Neural cell (in vitro differentiated cells): Measurements from ENCODE around the gene ENDOU. TPM values are rescaled to one million over a fixed set of nuclear protein-coding genes. Genes with fewer than 3 reads are reported as not detected.

Experiments
- H2AFZ ChIP-seq: fragments of 200-600, 300-800 bp; sonication (generic), shearing (Covaris generic); 2 replicates; pipeline ENCODE4 v1.6.0; 2014; ENCODE audit warnings: low read depth, mild to moderate bottlenecking, antibody characterized with exemption, low read length, moderate library complexity
- H3F3A ChIP-seq: fragments of 200-600 bp; shearing (Covaris generic); 2 replicates; pipeline ENCODE4 v1.6.1; 2016; ENCODE audit warnings: mild to moderate bottlenecking, moderate library complexity, mixed read lengths, antibody characterized with exemption, low read length; ENCODE audit not compliant: insufficient read depth, poor library complexity, severe bottlenecking
- H3K27ac ChIP-seq: fragments of 200-600, 300-800 bp; sonication (generic), shearing (Covaris generic); 2 replicates; pipeline ENCODE4 v1.5.1; 2014; ENCODE audit warnings: mild to moderate bottlenecking, low read length, moderate library complexity
- H3K27me3 ChIP-seq: fragments of 300-800, 200-600 bp; sonication (generic), shearing (Covaris generic); 2 replicates; pipeline ENCODE4 v1.6.0; 2014; ENCODE audit warnings: mild to moderate bottlenecking, low read depth, low read length, moderate library complexity; ENCODE audit not compliant: insufficient read depth
- H3K36me3 ChIP-seq: fragments of 300-800, 200-600 bp; sonication (generic), shearing (Covaris generic); 2 replicates; pipeline ENCODE4 v1.5.1; 2014; ENCODE audit warnings: mild to moderate bottlenecking, antibody characterized with exemption, low read length, moderate library complexity; ENCODE audit not compliant: insufficient read depth
- H3K4me2 ChIP-seq: fragments of 300-800, 200-600 bp; sonication (generic), shearing (Covaris generic); 2 replicates; pipeline ENCODE4 v1.6.0; 2014; ENCODE audit warnings: mild to moderate bottlenecking, low read length
- H3K4me3 ChIP-seq: fragments of 300-800, 200-600 bp; sonication (generic), shearing (Covaris generic); 2 replicates; pipeline ENCODE4 v1.5.1; 2014; ENCODE audit warnings: mild to moderate bottlenecking, low read length, moderate library complexity
- H3K79me2 ChIP-seq: fragments of 200-600 bp; shearing (Covaris generic); replicated peaks from 2 replicates; pipeline ENCODE4 v1.6.0; 2014; ENCODE audit warnings: mild to moderate bottlenecking, low read length, moderate library complexity; ENCODE audit not compliant: insufficient read depth
- H3K9ac ChIP-seq: fragments of 300-800, 200-600 bp; sonication (generic), shearing (Covaris generic); 2 replicates; pipeline ENCODE4 v1.6.1; 2016; ENCODE audit warnings: mild to moderate bottlenecking, low read length, mixed read lengths
- H3K9me2 ChIP-seq: fragments of 200-600 bp; shearing (Covaris generic); 2 replicates; pipeline ENCODE4 v1.6.1; 2016; ENCODE audit warnings: mild to moderate bottlenecking, low read length, mixed read lengths; ENCODE audit not compliant: insufficient read depth
- H3K9me3 ChIP-seq: fragments of 200-600, 300-800 bp; sonication (generic), shearing (Covaris generic); 2 replicates; pipeline ENCODE4 v1.6.1; 2016; ENCODE audit warnings: mild to moderate bottlenecking, mixed run types, low read length, moderate library complexity, mixed read lengths
- H4K20me1 ChIP-seq: fragments of 200-600 bp; shearing (Covaris generic); 2 replicates; pipeline ENCODE4 v1.6.1; 2016; ENCODE audit warnings: mild to moderate bottlenecking, mixed run types; ENCODE audit not compliant: insufficient read depth
- EP300 ChIP-seq: fragments of 450-650 bp; conservative IDR thresholded peaks from 2 replicates; pipeline ENCODE4 v1.6.1; 2014; ENCODE audit warnings: antibody characterized with exemption, mild to moderate bottlenecking, moderate library complexity; ENCODE audit not compliant: poor library complexity, severe bottlenecking
- EZH2 ChIP-seq: fragments of 200-600, 300-800 bp; shearing (Covaris generic), sonication (generic); IDR thresholded peaks from 2 replicates; pipeline ENCODE4 v1.6.1; 2014; ENCODE audit warnings: antibody characterized with exemption, low read length, borderline replicate concordance, mild to moderate bottlenecking; ENCODE audit not compliant: insufficient read depth, poor library complexity, severe bottlenecking
- MXI1 ChIP-seq: fragments of 450-650 bp; conservative IDR thresholded peaks from 2 replicates; pipeline ENCODE4 v1.6.1; 2014; ENCODE audit warnings: antibody characterized with exemption, mild to moderate bottlenecking; ENCODE audit not compliant: poor library complexity, severe bottlenecking
- POLR2AphosphoS5 ChIP-seq: IDR thresholded peaks from 2 replicates; pipeline ENCODE4 v1.6.1; 2012
- RAD21 ChIP-seq: fragments of 450-650 bp; conservative IDR thresholded peaks from 2 replicates; pipeline ENCODE4 v1.6.1; 2014; ENCODE audit warnings: antibody characterized with exemption, mild to moderate bottlenecking, moderate library complexity
- SMC3 ChIP-seq: fragments of 450-650 bp; conservative IDR thresholded peaks from 2 replicates; pipeline ENCODE4 v1.6.1; 2014; ENCODE audit warnings: antibody characterized with exemption, mild to moderate bottlenecking, moderate library complexity; ENCODE audit not compliant: poor library complexity
- TAF1 ChIP-seq: IDR thresholded peaks from 2 replicates; pipeline ENCODE4 v1.6.1; 2012; ENCODE audit warnings: low read depth
- polyA plus RNA-seq: library from polyadenylated mRNA; depleted of rRNA; stranded (reverse); fragments of >200 nt; gene quantifications from 2 replicates; pipeline ENCODE4 v1.2.3, GENCODE V29; 2014
- TF ChIP-seq, protein P1 (sequence below): IDR thresholded peaks from 2 replicates; pipeline ENCODE4 v1.6.1; 2012; ENCODE audit warnings: borderline replicate concordance
- TF ChIP-seq, protein P2 (sequence below): fragments of 450-650 bp; IDR thresholded peaks from 2 replicates; pipeline ENCODE4 v1.5.1; 2014; ENCODE audit warnings: antibody characterized with exemption, mild to moderate bottlenecking, moderate library complexity; ENCODE audit not compliant: poor library complexity, severe bottlenecking

The ENDOU gene
- polyA plus RNA-seq, 1 donor from 2014 or later = not detected

DNA sequence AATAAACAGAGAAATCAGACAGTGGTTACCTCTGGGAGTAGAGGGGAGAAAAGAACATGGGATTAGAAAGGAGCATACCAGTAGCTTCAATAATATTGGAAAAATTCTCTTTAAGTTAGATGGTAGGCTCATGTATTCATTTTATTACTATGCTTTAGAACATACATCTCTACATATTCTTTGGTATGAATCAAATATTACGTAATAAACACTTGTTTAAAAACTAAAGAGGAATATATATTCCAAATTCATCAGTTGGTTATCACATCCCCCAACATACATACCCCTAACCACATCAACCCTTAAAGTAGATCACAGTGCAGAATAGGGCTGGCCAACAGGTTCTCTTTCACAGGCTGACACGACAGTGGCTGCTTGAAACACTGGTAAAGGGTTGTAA is 25.0 kb downstream of the ENDOU start:
- no peaks in the 10 kb centered on the region for H3K27me3 ChIP-seq

GRCh38 chr12:47698631-47699030 is 26.7 kb downstream of the ENDOU start:
- TF ChIP-seq EP300 = no peak
- no peak for TF ChIP-seq EZH2
- TF ChIP-seq SMC3 = no peak
- no peak for TF ChIP-seq RAD21
- TF ChIP-seq POLR2AphosphoS5 = no peak
- TF ChIP-seq, protein P1, sequence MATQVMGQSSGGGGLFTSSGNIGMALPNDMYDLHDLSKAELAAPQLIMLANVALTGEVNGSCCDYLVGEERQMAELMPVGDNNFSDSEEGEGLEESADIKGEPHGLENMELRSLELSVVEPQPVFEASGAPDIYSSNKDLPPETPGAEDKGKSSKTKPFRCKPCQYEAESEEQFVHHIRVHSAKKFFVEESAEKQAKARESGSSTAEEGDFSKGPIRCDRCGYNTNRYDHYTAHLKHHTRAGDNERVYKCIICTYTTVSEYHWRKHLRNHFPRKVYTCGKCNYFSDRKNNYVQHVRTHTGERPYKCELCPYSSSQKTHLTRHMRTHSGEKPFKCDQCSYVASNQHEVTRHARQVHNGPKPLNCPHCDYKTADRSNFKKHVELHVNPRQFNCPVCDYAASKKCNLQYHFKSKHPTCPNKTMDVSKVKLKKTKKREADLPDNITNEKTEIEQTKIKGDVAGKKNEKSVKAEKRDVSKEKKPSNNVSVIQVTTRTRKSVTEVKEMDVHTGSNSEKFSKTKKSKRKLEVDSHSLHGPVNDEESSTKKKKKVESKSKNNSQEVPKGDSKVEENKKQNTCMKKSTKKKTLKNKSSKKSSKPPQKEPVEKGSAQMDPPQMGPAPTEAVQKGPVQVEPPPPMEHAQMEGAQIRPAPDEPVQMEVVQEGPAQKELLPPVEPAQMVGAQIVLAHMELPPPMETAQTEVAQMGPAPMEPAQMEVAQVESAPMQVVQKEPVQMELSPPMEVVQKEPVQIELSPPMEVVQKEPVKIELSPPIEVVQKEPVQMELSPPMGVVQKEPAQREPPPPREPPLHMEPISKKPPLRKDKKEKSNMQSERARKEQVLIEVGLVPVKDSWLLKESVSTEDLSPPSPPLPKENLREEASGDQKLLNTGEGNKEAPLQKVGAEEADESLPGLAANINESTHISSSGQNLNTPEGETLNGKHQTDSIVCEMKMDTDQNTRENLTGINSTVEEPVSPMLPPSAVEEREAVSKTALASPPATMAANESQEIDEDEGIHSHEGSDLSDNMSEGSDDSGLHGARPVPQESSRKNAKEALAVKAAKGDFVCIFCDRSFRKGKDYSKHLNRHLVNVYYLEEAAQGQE = no peak
- TF ChIP-seq TAF1 = no peak
- no peak for TF ChIP-seq MXI1
- TF ChIP-seq, protein P2, sequence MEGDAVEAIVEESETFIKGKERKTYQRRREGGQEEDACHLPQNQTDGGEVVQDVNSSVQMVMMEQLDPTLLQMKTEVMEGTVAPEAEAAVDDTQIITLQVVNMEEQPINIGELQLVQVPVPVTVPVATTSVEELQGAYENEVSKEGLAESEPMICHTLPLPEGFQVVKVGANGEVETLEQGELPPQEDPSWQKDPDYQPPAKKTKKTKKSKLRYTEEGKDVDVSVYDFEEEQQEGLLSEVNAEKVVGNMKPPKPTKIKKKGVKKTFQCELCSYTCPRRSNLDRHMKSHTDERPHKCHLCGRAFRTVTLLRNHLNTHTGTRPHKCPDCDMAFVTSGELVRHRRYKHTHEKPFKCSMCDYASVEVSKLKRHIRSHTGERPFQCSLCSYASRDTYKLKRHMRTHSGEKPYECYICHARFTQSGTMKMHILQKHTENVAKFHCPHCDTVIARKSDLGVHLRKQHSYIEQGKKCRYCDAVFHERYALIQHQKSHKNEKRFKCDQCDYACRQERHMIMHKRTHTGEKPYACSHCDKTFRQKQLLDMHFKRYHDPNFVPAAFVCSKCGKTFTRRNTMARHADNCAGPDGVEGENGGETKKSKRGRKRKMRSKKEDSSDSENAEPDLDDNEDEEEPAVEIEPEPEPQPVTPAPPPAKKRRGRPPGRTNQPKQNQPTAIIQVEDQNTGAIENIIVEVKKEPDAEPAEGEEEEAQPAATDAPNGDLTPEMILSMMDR = no peak
- peaks cover 18% of the 10 kb centered on the region for H3K36me3 ChIP-seq

More for the DNA sequence above, 25.0 kb downstream of the ENDOU start:
- no peaks in the 10 kb centered on the region for H3F3A ChIP-seq
- H3K36me3 ChIP-seq = peaks cover 12% of the 10 kb centered on the region
- no peaks in the 10 kb centered on the region for H4K20me1 ChIP-seq
- H3K9ac ChIP-seq = no peak overlapping the region
- H3K4me2 ChIP-seq = no peak overlapping the region
- no peaks in the 10 kb centered on the region for H3K9me2 ChIP-seq
- TF ChIP-seq SMC3 = no peak
- TF ChIP-seq, protein P1 = no peak
- no peak for TF ChIP-seq EZH2
- no peak for TF ChIP-seq RAD21
- no peaks in the 10 kb centered on the region for H3K9me3 ChIP-seq
- no peak overlapping the region for H3K27ac ChIP-seq
- H3K4me3 ChIP-seq = no peak overlapping the region
- peaks cover 12% of the 10 kb centered on the region for H3K79me2 ChIP-seq
- no peak overlapping the region for H2AFZ ChIP-seq

More at GRCh38 chr12:47698631-47699030, 26.7 kb downstream of the ENDOU start:
- no peak overlapping the region for H2AFZ ChIP-seq
- no peaks in the 10 kb centered on the region for H3F3A ChIP-seq
- no peak overlapping the region for H3K4me2 ChIP-seq
- H3K4me3 ChIP-seq = no peak overlapping the region
- H3K9me2 ChIP-seq = no peaks in the 10 kb centered on the region
- H4K20me1 ChIP-seq = no peaks in the 10 kb centered on the region
- no peak overlapping the region for H3K27ac ChIP-seq
- no peaks in the 10 kb centered on the region for H3K9me3 ChIP-seq
- H3K79me2 ChIP-seq = peaks cover 5% of the 10 kb centered on the region
- no peak overlapping the region for H3K9ac ChIP-seq
- H3K27me3 ChIP-seq = no peaks in the 10 kb centered on the region
